Measurements from ENCODE around the gene RAVER1.
"Not testable (repeated sequence)": the region's sequence is repeated elsewhere in the genome, so short reads cannot be mapped to it uniquely, and the experiment has no call there.

Gene RAVER1

DNA sequence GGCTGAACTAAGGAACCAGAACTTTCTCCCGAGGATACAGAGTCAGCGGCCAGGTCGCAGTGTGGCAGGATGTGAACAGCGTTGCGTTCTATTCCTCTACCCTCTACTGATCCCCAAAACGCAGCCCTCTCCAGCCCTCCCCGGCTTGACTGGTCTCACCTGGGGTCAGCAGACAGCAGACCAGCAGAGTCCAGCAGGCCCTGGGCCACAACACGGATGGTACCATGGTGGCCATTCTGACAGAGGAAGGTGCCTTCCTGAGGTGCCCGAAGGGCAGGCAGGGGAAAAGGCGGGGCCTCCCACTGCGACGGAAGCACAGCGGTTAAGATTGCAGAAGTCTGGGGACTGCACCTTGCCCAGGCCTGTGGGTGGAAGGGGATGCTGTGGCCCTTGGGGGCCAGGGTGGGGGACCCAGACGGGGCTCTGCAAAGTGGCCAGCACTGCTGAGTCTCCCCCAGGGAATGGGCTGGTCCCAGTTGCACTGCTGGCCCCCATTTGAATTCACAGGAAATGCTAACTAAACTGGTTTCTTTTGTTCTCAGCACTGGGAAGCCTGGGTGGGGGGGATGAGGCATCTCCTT lies 6.1 kb upstream of the RAVER1 start, which contains the start of gene ICAM3:
ICAM3 (minus strand) TSS at position 245 of the 581 bp plus-strand sequence; CDS start at position 235, 10 bp downstream.
- Histone ChIP-seq H3K9me3 (ENCODE audit: insufficient read depth, low read depth, low read length) (no peaks in the 10 kb centered on the region), H3K27me3 (ENCODE audit: insufficient read depth, low read length) (peaks cover 2% of the 10 kb centered on the region), H3K27ac (ENCODE audit: low read length) (no peak within 1 kb of the TSS), H3K4me1 (ENCODE audit: insufficient read depth, low read length) (peaks cover 12% of the 10 kb centered on the region; the same call in 1 of the 2 replicates), H3K36me3 (ENCODE audit: insufficient read depth, low read depth, low read length) (no peaks in the 10 kb centered on the region), H3K9ac (ENCODE audit: low read depth, low read length) (peak within 1 kb of the TSS; percentile 53), H3K4me3 (ENCODE audit: low read length) (no peak within 1 kb of the TSS; the same call in 1 of the 2 replicates)

GRCh38 chr19:10338940-10339339 lies 5.6 kb upstream of the RAVER1 start:
- H3K27ac ChIP-seq (ENCODE audit: low read length), result no peak overlapping the region
- peaks cover 12% of the 10 kb centered on the region; the same call in 1 of the 2 replicates for H3K4me1 ChIP-seq (ENCODE audit: insufficient read depth, low read length)
- H3K36me3 ChIP-seq (ENCODE audit: insufficient read depth, low read depth, low read length), result no peaks in the 10 kb centered on the region
- H3K9me3 ChIP-seq (ENCODE audit: insufficient read depth, low read depth, low read length), result no peaks in the 10 kb centered on the region
- H3K9ac ChIP-seq (ENCODE audit: low read depth, low read length), result peak overlapping the region; percentile 53; the same call in 1 of the 2 replicates
- peaks cover 7% of the 10 kb centered on the region for H3K27me3 ChIP-seq (ENCODE audit: insufficient read depth, low read length)
- H3K4me3 ChIP-seq (ENCODE audit: low read length), result no peak overlapping the region

GRCh38 chr19:10336725-10337124 lies 3.4 kb upstream of the RAVER1 start:
- H3K27me3 ChIP-seq (ENCODE audit: insufficient read depth, low read length); H3K27ac ChIP-seq (ENCODE audit: low read length); H3K36me3 ChIP-seq (ENCODE audit: insufficient read depth, low read depth, low read length); H3K9me3 ChIP-seq (ENCODE audit: insufficient read depth, low read depth, low read length); H3K4me3 ChIP-seq (ENCODE audit: low read length); H3K9ac ChIP-seq (ENCODE audit: low read depth, low read length): not testable (repeated sequence)
- H3K4me1 ChIP-seq (ENCODE audit: insufficient read depth, low read length), result peaks cover 12% of the 10 kb centered on the region; the same call in 1 of the 2 replicates

DNA sequence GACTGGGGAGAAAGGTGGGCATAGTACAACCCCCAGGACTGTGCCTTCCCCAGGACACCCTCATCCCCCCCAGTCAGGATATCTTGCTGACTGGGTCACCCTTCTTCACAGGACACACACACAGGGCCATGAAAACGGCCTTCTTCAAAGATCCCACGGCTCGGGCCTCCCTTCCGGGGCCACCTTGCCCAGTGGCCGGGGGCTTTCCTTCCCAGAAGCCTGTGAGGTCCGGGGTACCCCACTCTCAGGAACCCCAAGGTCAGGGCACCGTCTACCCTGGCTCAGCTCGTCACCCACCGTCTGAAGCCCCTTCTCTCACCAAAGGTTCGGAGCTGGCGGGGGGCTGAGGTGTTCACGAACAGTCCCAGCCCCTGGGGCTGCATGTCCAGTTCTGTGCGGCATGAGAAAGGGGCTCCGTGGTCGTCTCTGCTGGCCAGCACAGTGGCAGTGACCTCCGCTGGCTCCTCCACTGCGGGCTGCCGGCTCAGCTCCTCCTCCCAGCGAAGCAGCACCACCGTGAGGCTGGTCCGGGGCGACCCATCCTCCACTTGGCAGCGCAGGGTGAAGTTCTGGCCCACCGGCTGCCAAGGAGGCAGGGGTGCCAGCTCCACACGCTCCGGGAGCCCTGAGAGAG lies 2.1 kb upstream of the RAVER1 start:
- no peaks in the 10 kb centered on the region for H3K9me3 ChIP-seq (ENCODE audit: insufficient read depth, low read depth, low read length)
- no peak overlapping the region for H3K27ac ChIP-seq (ENCODE audit: low read length)
- peaks cover 12% of the 10 kb centered on the region; the same call in 1 of the 2 replicates for H3K4me1 ChIP-seq (ENCODE audit: insufficient read depth, low read length)
- peaks cover 8% of the 10 kb centered on the region for H3K27me3 ChIP-seq (ENCODE audit: insufficient read depth, low read length)
- peak overlapping the region; percentile 98; the same call in 1 of the 2 replicates for H3K4me3 ChIP-seq (ENCODE audit: low read length)
- no peak overlapping the region for H3K9ac ChIP-seq (ENCODE audit: low read depth, low read length)
- peaks cover 10% of the 10 kb centered on the region for H3K36me3 ChIP-seq (ENCODE audit: insufficient read depth, low read depth, low read length)

GRCh38 chr19:10334588-10335351 lies 1.4 kb upstream of the RAVER1 start:
- Histone ChIP-seq H3K27me3 (ENCODE audit: insufficient read depth, low read length) (peaks cover 8% of the 10 kb centered on the region), H3K27ac (ENCODE audit: low read length) (no peak overlapping the region), H3K9ac (ENCODE audit: low read depth, low read length) (peak overlapping the region; percentile 95; the same call in 1 of the 2 replicates), H3K9me3 (ENCODE audit: insufficient read depth, low read depth, low read length) (no peaks in the 10 kb centered on the region), H3K36me3 (ENCODE audit: insufficient read depth, low read depth, low read length) (peaks cover 17% of the 10 kb centered on the region), H3K4me1 (ENCODE audit: insufficient read depth, low read length) (peaks cover 10% of the 10 kb centered on the region; the same call in 1 of the 2 replicates), H3K4me3 (ENCODE audit: low read length) (peak overlapping the region; percentile 98)

DNA sequence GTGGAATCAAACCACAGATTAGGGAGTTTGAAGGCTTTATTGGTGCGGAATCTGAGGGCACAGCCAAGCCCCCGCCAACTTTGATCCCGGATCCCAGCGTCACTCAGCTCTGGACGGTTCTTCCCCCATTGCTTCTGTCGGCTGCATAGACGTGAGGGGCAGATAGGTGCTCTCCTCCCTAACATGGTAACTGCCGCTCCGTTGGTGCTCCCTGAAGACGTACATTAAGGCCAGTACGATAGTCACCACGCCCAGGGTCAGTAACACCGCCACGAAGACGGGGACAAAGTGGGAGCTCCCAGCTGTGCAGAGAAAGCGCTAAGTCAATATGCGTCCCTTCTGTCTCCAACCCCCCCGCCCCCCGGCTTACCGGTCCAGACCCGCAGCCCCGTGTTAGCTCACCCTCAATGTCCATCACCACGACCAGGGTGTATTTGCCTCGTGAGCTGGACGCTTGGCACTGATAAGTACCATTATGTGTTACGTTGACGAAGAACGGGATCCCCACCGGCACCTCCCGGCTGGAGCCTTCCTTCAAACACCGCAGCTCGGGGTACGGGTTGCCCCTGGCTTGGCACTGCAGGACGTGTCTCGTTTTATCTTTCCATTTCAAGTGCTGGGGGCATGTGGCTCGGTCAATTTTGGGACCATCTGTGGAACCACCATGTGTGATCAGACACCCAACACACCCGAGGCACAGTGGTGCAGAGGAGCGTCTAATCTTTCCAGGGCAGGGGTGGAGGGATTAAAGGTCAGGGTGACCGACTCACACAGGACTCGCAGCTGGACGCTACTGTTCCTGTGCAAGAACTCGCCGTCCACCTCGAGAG lies 644 bp upstream of the RAVER1 start:
- H3K9ac ChIP-seq (ENCODE audit: low read depth, low read length), result peak overlapping the region; percentile 95; the same call in 1 of the 2 replicates
- no peaks in the 10 kb centered on the region for H3K9me3 ChIP-seq (ENCODE audit: insufficient read depth, low read depth, low read length)
- H3K4me1 ChIP-seq (ENCODE audit: insufficient read depth, low read length), result peaks cover 2% of the 10 kb centered on the region; the same call in 1 of the 2 replicates
- H3K36me3 ChIP-seq (ENCODE audit: insufficient read depth, low read depth, low read length), result peaks cover 25% of the 10 kb centered on the region
- peaks cover 8% of the 10 kb centered on the region for H3K27me3 ChIP-seq (ENCODE audit: insufficient read depth, low read length)
- H3K27ac ChIP-seq (ENCODE audit: low read length), result no peak overlapping the region
- peak overlapping the region; percentile 98 for H3K4me3 ChIP-seq (ENCODE audit: low read length)

DNA sequence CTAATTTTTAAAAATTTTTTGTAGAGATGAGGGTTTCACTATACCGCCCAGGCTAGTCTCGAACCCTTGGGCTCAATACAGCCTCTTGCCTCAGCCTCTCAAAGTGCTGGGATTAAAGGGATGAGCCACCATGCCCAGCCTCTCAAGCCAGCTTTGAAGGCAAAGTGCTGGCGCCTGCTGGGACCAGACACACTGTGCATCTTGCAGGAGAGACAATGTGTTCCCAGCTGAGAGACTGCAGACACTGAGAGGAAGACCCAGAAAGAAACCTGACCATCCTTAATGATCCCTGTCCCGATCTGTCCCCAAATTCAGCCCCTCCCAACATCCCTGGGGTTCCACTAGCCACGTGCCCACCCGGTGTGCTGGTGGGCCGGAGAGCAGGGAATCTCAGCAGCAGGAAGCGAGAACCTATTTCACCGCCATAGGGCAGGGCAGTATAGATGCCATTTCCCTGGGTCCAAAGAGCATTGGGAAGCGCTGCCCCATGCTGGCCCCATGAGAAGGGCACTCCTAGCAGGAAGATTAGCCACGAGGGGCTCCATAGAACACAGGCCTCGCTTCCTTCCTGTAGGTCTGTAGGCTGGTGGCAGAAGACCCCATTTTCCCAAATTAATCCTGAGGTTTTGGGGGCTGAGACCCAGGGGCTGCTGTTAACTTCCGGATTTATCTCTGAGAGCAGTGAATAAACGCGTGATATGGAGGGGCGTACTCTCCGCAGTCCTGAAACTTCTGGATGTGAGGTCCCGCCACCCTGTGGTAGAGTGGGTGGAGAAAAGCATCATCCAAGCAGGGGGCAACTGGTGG lies 968 bp downstream of the RAVER1 start:
- peak overlapping the region; percentile 98 for H3K4me3 ChIP-seq (ENCODE audit: low read length)
- peaks cover 8% of the 10 kb centered on the region for H3K27me3 ChIP-seq (ENCODE audit: insufficient read depth, low read length)
- no peak overlapping the region for H3K27ac ChIP-seq (ENCODE audit: low read length)
- H3K36me3 ChIP-seq (ENCODE audit: insufficient read depth, low read depth, low read length), result peaks cover 41% of the 10 kb centered on the region
- no peaks in the 10 kb centered on the region for H3K9me3 ChIP-seq (ENCODE audit: insufficient read depth, low read depth, low read length)
- no peaks in the 10 kb centered on the region for H3K4me1 ChIP-seq (ENCODE audit: insufficient read depth, low read length)
- peak overlapping the region; percentile 95; the same call in 1 of the 2 replicates for H3K9ac ChIP-seq (ENCODE audit: low read depth, low read length)

- no peak overlapping the region for H3K27ac ChIP-seq (ENCODE audit: low read length)
- H3K4me3 ChIP-seq (ENCODE audit: low read length), result no peak overlapping the region
- H3K27me3 ChIP-seq (ENCODE audit: insufficient read depth, low read length), result peaks cover 6% of the 10 kb centered on the region
- no peak overlapping the region for H3K9ac ChIP-seq (ENCODE audit: low read depth, low read length)
- H3K9me3 ChIP-seq (ENCODE audit: insufficient read depth, low read depth, low read length), result no peaks in the 10 kb centered on the region
- no peaks in the 10 kb centered on the region for H3K4me1 ChIP-seq (ENCODE audit: insufficient read depth, low read length)
- peaks cover 67% of the 10 kb centered on the region for H3K36me3 ChIP-seq (ENCODE audit: insufficient read depth, low read depth, low read length)
Measured at GRCh38 chr19:10329555-10329954, 3.8 kb downstream of the RAVER1 start.

- no peak overlapping the region for H3K27ac ChIP-seq (ENCODE audit: low read length)
- no peaks in the 10 kb centered on the region for H3K4me1 ChIP-seq (ENCODE audit: insufficient read depth, low read length)
- peaks cover 75% of the 10 kb centered on the region for H3K36me3 ChIP-seq (ENCODE audit: insufficient read depth, low read depth, low read length)
- H3K9me3 ChIP-seq (ENCODE audit: insufficient read depth, low read depth, low read length), result no peaks in the 10 kb centered on the region
- no peak overlapping the region for H3K4me3 ChIP-seq (ENCODE audit: low read length)
- H3K27me3 ChIP-seq (ENCODE audit: insufficient read depth, low read length), result no peaks in the 10 kb centered on the region
- no peak overlapping the region for H3K9ac ChIP-seq (ENCODE audit: low read depth, low read length)
Measured at GRCh38 chr19:10328558-10329429, 4.5 kb downstream of the RAVER1 start.

- peaks cover 83% of the 10 kb centered on the region for H3K36me3 ChIP-seq (ENCODE audit: insufficient read depth, low read depth, low read length)
- no peaks in the 10 kb centered on the region for H3K27me3 ChIP-seq (ENCODE audit: insufficient read depth, low read length)
- H3K9me3 ChIP-seq (ENCODE audit: insufficient read depth, low read depth, low read length), result no peaks in the 10 kb centered on the region
- H3K4me1 ChIP-seq (ENCODE audit: insufficient read depth, low read length), result no peaks in the 10 kb centered on the region
- no peak overlapping the region for H3K27ac ChIP-seq (ENCODE audit: low read length)
- H3K4me3 ChIP-seq (ENCODE audit: low read length), result no peak overlapping the region
- no peak overlapping the region for H3K9ac ChIP-seq (ENCODE audit: low read depth, low read length)
Measured at GRCh38 chr19:10327793-10328192, 5.5 kb downstream of the RAVER1 start.
